Activated CD8-positive, alpha-beta memory T cell treated with anti-CD3 and anti-CD28 coated beads, Interleukin-2, amount 50 U/mL, for 24 hours (primary cell): ENCODE data around the gene STS.

Experiments used
- DNase-seq: peaks from one replicate; pipeline ENCODE4 v3.0.0-alpha.2; 2020; ENCODE audit errors: extremely low read depth

STS gene, protein sequence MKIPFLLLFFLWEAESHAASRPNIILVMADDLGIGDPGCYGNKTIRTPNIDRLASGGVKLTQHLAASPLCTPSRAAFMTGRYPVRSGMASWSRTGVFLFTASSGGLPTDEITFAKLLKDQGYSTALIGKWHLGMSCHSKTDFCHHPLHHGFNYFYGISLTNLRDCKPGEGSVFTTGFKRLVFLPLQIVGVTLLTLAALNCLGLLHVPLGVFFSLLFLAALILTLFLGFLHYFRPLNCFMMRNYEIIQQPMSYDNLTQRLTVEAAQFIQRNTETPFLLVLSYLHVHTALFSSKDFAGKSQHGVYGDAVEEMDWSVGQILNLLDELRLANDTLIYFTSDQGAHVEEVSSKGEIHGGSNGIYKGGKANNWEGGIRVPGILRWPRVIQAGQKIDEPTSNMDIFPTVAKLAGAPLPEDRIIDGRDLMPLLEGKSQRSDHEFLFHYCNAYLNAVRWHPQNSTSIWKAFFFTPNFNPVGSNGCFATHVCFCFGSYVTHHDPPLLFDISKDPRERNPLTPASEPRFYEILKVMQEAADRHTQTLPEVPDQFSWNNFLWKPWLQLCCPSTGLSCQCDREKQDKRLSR

DNA sequence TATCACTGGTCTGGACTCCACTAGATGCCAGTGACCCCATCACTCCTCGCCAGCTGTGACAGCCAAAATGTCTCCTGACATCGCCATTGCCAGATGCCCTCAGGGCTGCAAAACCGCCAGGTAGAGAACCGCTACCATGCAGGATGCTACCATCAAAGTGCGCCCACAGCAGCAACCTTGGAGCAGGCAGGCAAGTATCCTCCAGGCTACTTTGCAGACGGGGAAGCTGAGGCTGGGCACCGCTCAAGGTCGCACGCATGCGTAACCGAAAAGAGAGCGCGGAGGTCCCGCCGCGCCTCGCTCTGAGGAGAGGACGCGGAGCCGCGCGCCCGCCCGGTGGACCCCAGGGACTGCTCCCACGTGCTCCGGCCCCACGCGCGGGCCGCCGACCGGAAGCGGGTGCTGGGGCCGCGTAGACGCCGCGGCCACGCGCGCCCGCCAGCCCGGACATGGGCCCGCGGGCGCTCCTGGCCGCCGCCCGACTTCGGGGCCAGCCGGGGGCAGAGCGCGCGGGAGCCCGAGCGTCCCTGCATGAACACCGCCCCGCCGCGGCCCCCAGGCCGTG lies at the start of gene STS:
STS (plus strand) TSS at position 300 of the 565 bp plus-strand sequence. CDS start 105,488 bp downstream, outside the sequence.
- DNase-seq: no peak

DNA sequence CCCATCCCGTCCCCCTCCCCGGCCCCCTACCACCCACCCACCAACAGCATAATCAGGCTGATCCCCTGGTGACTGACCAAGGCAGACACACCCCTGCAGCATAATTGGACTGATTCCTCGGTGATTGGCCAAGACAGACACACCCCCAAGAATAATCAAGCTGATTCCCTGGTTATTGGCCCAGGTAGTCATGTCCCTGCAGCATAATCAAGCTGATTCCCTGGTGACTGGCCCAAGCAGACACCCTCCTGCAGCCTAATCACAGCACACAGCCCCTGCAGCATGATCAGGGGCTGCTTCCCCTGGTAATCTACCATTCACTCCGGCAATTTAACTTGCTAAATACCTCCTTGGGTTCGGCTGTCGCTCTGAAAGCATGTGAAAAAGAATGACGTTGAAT lies 47.5 kb upstream of the STS start:
- no peak for DNase-seq

GRCh38 chrX:7102119-7102518 lies 45.4 kb upstream of the STS start:
- no peak for DNase-seq

DNA sequence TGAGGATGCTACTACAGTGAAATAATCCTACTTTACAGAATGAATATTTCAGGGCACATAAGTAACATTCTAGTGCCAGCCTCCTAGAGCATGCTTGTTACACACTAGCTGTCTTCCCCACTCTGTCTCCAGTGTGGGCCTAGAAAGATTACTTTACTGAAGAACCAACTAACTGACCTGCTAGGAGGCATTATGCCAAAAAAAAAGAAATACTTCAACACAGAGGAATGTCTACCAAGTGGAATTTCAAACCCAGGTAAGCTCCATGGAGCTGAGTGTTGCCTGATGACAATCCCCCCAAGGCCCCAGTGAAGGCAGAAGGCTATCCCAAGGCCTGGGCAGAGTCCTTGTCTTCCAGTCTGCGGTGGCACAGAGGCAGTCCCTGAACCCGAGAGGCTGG lies 40.9 kb upstream of the STS start:
- no peak for DNase-seq

DNA sequence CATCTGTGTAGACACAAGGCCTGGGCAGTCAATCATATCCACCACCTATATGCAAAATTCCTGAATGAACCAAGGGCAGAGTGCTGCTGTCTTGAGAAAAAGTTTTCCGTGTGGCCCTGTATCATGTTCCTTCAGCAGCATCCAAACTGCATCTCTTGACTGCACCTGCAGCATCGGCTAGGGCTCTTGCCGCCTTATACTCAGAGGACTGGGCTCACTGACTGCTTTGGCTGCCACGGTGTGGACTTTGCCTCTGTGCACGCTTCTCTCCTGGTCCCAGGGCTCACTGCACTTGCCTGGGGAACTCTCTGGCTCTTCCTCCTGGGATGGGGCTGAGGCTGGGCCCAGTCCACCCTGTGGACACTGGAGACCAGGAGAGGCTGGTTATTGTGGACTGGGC lies 39.5 kb upstream of the STS start:
- DNase-seq: no peak

GRCh38 chrX:7109049-7109531 lies 38.4 kb upstream of the STS start:
- no peak for DNase-seq

DNA sequence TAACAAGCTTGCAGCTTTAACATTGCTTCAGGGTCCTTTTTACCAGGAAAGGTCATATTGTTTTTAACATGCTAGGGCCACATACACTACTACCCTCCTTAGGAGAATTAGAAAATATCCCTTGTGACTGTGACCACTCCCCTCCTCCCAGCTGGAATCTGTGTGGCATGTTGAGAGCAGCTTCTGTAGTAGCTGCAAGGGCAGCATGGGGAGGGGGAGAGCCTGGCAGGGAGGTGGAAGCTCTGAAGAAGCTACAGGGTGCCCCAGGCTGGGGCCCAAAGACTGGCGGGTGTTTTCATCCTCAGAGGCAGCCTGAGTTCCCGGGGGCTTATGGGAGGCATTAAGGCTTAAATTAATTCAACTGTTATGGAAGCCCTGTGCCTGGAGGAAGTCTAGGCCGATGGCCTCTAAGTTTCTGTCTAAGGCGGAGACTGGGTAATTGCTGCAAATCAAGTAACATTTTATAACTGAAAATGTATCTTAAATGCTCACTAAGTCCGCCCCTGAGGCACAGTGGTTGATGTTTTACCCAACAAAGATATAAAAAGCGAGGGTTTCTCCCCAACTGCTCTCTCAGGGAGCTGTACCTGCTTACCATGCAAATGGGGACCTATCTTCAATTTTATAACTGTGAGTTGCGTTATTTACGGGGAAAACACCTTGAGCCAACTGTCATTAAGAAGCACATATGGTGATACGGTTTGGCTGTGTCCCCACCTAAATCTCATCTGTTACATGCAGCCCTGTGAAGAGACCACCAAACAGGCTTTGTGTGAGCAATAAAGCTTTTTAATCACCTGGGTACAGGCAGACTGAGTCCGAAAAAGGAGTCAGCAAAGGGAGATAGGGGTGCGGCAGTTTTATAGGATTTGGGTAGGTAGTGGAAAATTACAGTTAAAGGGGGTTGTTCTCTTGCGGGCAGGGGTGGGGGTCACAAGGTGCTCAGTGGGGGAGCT lies 37.4 kb upstream of the STS start:
- DNase-seq: no peak

GRCh38 chrX:7110821-7111276 lies 36.7 kb upstream of the STS start:
- no peak for DNase-seq

- no peak for DNase-seq
Measured at GRCh38 chrX:7111518-7111917, 36.0 kb upstream of the STS start.

DNA sequence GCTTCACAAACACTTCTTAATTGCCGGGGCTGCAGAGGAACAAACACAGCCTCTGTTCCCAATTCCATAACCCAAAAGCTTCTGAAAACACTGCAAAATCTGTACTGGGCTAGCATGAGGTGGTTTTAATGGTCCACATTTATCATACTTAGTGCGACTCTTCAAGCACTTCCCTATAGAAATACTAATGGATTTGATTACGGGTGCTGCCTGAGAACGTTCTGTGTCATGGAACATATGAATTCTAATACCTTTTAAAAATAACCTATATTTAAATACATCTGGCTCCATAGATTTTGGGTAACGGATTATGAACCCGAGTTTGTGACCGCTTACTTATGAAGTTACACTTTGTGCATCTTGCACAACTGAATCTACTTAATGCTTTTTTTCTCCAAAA lies 35.4 kb upstream of the STS start:
- DNase-seq: no peak

DNA sequence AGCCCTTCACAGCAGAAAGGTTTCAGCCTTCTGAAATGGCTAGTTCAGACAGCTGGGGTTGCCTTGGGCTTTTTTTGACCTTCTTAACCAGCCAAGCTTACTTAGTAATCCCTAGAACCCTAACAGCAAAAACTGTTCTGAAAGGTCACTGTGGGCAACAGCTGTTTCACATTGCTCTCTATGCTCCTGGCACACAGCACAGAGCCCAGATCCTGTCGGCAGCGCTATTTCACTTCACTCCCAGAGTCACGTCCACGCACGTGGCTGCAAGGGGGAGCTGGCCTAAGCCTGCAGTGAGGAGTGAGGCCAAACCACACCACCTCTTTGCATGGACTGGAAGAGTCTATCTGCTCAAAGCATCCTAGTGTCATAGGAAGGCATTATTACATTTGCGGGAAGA lies 32.0 kb upstream of the STS start:
- DNase-seq: no peak

DNA sequence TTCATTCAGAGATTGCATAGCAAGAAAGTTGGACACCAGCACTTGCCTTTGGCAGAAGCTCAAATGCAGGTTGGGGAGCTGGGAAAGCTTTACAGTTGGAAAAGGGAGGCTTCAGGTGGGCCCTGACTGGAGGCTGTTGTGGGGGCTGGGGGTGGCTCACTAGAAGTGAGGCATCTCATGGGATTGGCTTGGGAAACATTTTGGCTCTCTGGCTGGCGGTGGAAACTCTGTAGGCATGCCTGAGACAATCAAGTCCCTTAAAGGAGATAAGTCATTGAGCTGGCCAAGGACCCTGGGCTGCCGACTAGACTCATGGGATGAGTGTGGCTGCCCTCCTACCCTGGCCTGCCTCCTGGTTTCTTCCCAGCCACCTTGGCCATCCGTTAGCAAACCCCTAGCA lies 31.4 kb upstream of the STS start:
- DNase-seq: no peak

GRCh38 chrX:7117587-7117986 lies 29.9 kb upstream of the STS start:
- no peak for DNase-seq

- no peak for DNase-seq
Measured at GRCh38 chrX:7119950-7120877, 27.3 kb upstream of the STS start.

- no peak for DNase-seq
Measured at GRCh38 chrX:7120878-7121219, 26.7 kb upstream of the STS start.

DNA sequence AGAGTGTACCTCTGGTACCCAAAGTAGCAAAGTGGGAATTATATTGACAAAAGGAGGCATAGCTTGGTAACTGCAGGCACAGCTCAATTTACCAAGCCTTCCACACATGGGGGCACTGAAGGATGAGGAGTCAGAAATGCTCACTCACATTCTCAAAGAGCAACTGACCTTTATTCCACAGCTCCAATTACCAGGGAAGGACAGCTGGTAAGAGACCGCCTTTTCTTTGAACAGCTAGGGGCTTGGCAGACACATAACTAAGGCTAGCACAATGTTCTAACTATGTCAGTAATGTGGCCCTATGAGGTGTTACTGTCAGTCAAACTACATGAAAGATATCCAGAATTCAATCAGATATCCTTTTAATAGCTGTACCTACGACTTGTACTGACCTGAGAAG lies 20.5 kb upstream of the STS start:
- no peak for DNase-seq

GRCh38 chrX:7131621-7132020 lies 15.9 kb upstream of the STS start:
- no peak for DNase-seq

- no peak for DNase-seq
Measured at GRCh38 chrX:7132335-7133049, 15.0 kb upstream of the STS start.

- DNase-seq: no peak
Measured at GRCh38 chrX:7133050-7133440, 14.5 kb upstream of the STS start.

DNA sequence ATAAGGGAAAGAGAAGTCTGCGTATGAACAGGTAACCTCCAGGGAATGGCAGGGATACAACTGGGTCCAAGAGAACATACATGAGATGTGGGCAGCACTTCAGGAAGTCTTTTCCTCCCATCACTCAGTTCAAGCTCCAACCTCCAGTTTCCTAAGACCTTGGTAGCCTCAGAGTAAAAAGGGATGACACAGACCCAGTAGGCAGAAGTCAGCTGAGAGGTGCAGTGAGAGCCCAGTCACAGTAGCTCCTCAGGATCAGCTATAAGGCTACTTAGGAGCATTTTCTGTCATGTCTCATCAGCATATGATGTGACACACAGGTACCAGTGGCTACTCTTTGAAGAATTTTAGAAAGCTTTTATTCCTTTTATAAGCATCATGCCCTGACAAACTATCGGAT lies 12.5 kb upstream of the STS start:
- no peak for DNase-seq
